Testis (tissue), 3 donors: ENCODE data around the gene PDILT. TPM values are rescaled to one million over a fixed set of nuclear protein-coding genes. Genes with fewer than 3 reads are reported as not detected.
"Not testable (repeated sequence)": the region's sequence is repeated elsewhere in the genome, so short reads cannot be mapped to it uniquely, and the experiment has no call there.

Experiments
- DNase-seq: peaks from one replicate; pipeline ENCODE4 v3.0.0-alpha.2; 2019
- H3K27ac ChIP-seq, 2 donors: fragments of 200-600 bp; sonication (generic); one replicate each; pipeline ENCODE4 v1.5.1; 2019
- H3K27me3 ChIP-seq: fragments of 200-600 bp; sonication (generic); one replicate; pipeline ENCODE4 v1.5.1; 2019
- H3K36me3 ChIP-seq: fragments of 200-600 bp; sonication (generic); one replicate; pipeline ENCODE4 v1.5.1; 2017; ENCODE audit warnings: low read depth; ENCODE audit errors: missing control alignments
- H3K4me1 ChIP-seq: fragments of 200-600 bp; sonication (generic); one replicate; pipeline ENCODE4 v1.5.1; 2019
- H3K4me3 ChIP-seq, 2 donors: fragments of 200-600 bp; sonication (generic); one replicate each; pipeline ENCODE4 v1.5.1; 2017 to 2019
- H3K9me3 ChIP-seq: fragments of 200-600 bp; sonication (generic); one replicate; pipeline ENCODE4 v1.5.1; 2017
- POLR2A ChIP-seq: fragments of 450-650 bp; IDR thresholded peaks from one replicate; pipeline ENCODE4 v1.6.1; 2017; ENCODE audit warnings: antibody characterized with exemption, mild to moderate bottlenecking, moderate library complexity
- WGBS, 2 donors: methylation state at CpG; one replicate each; pipeline ENCODE4 v1.1.5; 2018; 5-methylcytosine and 5-hydroxymethylcytosine counted together
- intact Hi-C: fragments of 100-400 bp; cut with DNase I; formaldehyde crosslinking; loops from one replicate; pipeline ENCODE4 v1.15.1; 2023; ENCODE audit warnings: low total_unique reads
- polyA plus RNA-seq: library from polyadenylated mRNA; stranded (reverse); fragments of 350-450 nt; fragmentation: Illumina TruSeq; extraction: RNeasy Lipid Tissue Mini Kit (QIAGEN cat#74804); gene quantifications from one replicate; pipeline ENCODE4 v1.2.3, GENCODE V29; 2014; ENCODE audit warnings: low read depth, low replicate concordance; ENCODE audit not compliant: insufficient read depth
- total RNA-seq, 2 donors: library from RNA; depleted of rRNA; stranded (reverse); fragments of >200 nt; gene quantifications; one replicate each; pipeline ENCODE4 v1.2.3, GENCODE V29; 2016
- TF ChIP-seq, protein P1 (sequence below), 3 experiments: fragments of 450-650 bp in 2 of 3; fragments of 200-600 bp in 1 of 3; sonication (generic) in 1 of 3; IDR thresholded peaks; one replicate each; pipeline ENCODE4 v1.5.1; 2016 to 2019; ENCODE audit warnings: antibody characterized with exemption in 3 of 3, mild to moderate bottlenecking in 2 of 3, moderate library complexity in 1 of 3

Gene PDILT
- total and polyA plus RNA-seq, 3 donors from 2014 or later: 5.8 to 26.8 (median 10.1) TPM

DNA sequence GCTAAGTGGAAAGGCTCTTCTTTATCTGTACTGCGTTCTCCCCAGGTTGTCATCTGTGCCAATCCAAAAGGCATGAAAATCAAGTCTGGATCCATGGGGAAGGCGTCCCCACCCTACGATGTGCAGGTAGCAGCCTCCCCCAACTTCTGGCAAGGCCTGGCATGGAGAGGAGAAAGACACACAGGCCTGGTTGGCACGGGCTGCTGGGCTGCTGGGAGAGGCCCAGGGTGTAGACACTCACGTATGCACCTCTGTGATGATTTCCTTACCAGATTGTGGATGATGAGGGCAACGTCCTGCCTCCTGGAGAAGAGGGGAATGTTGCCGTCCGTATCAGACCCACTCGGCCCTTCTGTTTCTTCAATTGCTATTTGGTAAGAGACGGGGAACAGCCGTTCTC lies 26.4 kb upstream of the PDILT start:
- no peak for DNase-seq
- Histone ChIP-seq H3K27ac (no peak overlapping the region), H3K9me3 (no peaks in the 10 kb centered on the region), H3K4me3 (no peak overlapping the region), H3K4me1 (no peaks in the 10 kb centered on the region), H3K36me3 (no peaks in the 10 kb centered on the region), H3K27me3 (no peaks in the 10 kb centered on the region)
- 78 to 81% methylated on average over 9 to 11 of the region's 11 CpGs for WGBS, 2 donors
- no peak for TF ChIP-seq POLR2A
- TF ChIP-seq, protein P1, sequence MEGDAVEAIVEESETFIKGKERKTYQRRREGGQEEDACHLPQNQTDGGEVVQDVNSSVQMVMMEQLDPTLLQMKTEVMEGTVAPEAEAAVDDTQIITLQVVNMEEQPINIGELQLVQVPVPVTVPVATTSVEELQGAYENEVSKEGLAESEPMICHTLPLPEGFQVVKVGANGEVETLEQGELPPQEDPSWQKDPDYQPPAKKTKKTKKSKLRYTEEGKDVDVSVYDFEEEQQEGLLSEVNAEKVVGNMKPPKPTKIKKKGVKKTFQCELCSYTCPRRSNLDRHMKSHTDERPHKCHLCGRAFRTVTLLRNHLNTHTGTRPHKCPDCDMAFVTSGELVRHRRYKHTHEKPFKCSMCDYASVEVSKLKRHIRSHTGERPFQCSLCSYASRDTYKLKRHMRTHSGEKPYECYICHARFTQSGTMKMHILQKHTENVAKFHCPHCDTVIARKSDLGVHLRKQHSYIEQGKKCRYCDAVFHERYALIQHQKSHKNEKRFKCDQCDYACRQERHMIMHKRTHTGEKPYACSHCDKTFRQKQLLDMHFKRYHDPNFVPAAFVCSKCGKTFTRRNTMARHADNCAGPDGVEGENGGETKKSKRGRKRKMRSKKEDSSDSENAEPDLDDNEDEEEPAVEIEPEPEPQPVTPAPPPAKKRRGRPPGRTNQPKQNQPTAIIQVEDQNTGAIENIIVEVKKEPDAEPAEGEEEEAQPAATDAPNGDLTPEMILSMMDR (IDR thresholded peaks at IDR 0.05): no peak
- intact Hi-C loops: no loop called here

DNA sequence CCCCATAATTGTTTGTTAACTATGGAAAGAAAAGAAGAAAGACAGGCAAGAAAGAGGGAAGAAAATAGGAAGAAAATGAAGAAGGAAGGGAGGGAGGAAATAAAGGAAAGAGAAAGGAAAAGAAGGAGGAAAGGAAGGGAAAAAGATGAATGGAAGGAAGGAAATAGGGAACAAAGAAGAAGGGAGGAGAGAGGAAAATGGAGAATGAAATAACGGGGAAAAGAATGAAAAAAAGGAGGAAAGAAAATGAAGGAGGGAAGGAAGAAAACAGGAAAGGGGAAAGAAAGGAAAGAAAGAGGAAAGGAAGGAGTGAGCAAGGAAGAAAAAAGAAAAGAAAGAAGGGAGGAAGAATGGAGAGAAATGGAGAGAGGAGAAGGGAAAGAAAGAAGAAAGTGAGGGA lies 25.9 kb upstream of the PDILT start:
- H3K9me3 ChIP-seq, DNase-seq, H3K4me3 ChIP-seq, H3K4me1 ChIP-seq, intact Hi-C loops, H3K27ac ChIP-seq, H3K27me3 ChIP-seq, H3K36me3 ChIP-seq: not testable (repeated sequence)
- WGBS, 2 donors: 88 to 94% methylated on average over 1 of the region's 1 CpG

DNA sequence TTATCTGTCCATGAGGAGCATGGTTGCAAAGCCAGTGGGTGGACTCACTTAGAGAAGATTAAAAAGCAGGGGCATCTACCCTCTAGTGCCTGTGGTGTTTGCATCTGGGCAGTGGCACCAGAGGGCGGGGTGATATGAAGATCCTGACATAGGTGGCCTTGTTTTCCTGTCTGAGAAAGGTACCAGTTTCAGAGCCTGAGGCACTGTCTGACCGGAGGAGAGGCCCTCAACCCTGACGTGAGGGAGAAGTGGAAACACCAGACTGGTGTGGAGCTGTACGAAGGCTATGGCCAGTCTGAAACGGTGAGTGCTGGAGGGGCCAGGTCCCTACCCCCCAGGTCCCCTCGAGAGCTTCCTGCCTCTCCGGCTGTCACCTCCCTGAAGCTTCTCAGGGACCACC lies 25.0 kb upstream of the PDILT start:
- H3K4me3 ChIP-seq, DNase-seq, H3K27ac ChIP-seq, intact Hi-C loops, H3K36me3 ChIP-seq, H3K4me1 ChIP-seq, H3K9me3 ChIP-seq, H3K27me3 ChIP-seq: not testable (repeated sequence)
- WGBS, 2 donors: 79 to 87% methylated on average over 7 of the region's 7 CpGs

DNA sequence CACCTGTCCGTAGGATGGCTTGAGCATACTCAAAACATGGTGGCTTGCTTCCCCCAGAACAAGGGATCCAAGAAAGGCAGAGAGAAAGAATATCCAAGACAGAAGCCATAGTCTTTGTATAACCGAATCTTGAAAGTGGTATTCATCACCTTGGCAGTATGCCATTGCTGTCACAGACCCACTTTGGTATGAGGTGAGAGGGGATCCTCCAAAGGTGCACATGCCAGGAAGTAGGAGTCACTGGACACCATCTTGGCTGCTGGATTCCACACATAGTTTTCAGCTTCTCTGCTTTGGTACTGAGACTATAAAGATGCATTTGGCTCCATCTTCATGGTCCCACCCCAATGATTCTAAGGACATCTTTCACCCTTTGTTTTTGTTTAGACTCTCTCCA lies 22.9 kb upstream of the PDILT start:
- H3K27ac ChIP-seq, H3K36me3 ChIP-seq, DNase-seq, H3K9me3 ChIP-seq, H3K27me3 ChIP-seq, intact Hi-C loops, H3K4me1 ChIP-seq, H3K4me3 ChIP-seq: not testable (repeated sequence)
- WGBS, 2 donors: 66 to 89% methylated on average over 2 of the region's 2 CpGs

DNA sequence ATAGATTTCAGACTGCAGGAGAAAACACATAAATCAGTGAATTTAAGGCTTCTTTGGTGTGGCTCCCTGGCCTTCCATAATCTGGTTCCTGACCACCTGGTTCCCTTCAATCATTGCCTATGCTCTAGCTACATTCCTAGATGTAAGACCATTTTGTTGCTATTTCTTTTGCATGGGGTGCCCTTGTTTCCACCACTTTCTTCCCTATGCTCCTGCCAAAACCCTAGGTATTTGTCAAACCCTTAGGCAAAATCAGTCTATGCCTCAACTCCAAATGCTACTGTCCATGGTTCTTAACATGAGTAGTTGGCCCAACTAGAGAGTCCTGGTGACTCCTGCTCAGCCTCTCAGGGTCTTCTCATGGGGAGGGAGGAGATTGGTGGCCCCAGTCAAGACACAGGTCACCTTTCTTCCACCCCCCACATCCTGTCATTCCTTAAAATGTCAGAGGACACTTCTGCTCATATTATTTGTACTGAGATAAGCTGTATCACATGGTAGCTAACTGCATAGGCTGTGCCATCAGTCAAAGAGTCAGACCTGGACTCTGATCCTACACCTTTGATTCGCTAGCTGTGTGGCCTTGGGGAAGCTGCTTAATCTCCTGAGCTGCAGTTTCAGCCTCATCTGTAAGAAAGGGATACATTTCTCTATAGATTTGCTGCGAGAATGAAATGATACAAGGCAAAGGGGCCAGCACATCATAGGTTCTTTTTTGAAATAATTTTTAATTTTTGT lies 19.8 kb upstream of the PDILT start:
- intact Hi-C loops: no loop called here
- H3K4me1 ChIP-seq: no peaks in the 10 kb centered on the region
- H3K27me3 ChIP-seq: no peaks in the 10 kb centered on the region
- no peak for DNase-seq
- 80 to 83% methylated on average over 2 of the region's 2 CpGs for WGBS, 2 donors
- TF ChIP-seq, protein P1 (IDR thresholded peaks at IDR 0.05): no peak
- no peak for TF ChIP-seq POLR2A
- no peaks in the 10 kb centered on the region for H3K36me3 ChIP-seq
- no peak overlapping the region for H3K4me3 ChIP-seq
- H3K9me3 ChIP-seq: no peaks in the 10 kb centered on the region
- H3K27ac ChIP-seq: no peak overlapping the region

DNA sequence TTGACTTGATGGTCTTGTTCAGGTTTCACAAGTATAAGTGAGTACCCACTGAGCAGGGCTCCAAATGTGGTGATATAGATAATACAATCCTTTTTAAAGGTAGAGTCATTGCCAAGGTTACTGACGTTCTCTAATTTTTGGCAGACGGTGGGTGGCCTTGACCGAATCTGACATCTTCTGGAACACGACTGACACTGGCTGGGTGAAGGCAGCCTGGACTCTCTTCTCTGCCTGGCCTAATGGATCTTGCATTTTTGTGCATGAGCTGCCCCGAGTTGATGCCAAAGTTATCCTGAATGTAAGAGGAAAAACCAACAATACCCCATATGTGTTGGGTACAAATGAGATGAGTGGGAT lies 19.2 kb upstream of the PDILT start:
- H3K4me1 ChIP-seq, H3K9me3 ChIP-seq, H3K36me3 ChIP-seq, H3K4me3 ChIP-seq, H3K27ac ChIP-seq, DNase-seq, intact Hi-C loops, H3K27me3 ChIP-seq: not testable (repeated sequence)
- WGBS, 2 donors: 36 to 47% methylated on average over 5 of the region's 5 CpGs

DNA sequence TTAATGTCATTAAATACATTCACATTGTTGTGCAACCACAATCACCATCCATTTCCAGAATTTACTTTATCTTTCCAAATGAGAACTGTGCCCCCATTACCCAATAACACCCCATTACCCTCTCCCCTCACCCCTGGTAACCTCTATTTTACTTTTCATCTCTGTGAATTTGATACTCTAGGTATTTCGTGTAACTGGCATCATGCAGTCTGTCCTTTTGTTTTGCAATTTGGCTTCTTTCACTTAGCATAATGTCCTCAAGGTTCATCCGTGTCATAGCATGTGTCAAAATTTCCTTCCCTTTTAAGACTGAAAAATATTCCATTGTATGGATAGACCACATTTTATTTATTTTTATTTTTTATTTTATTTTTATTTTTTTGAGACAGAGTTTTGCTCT lies 17.2 kb upstream of the PDILT start:
- H3K27ac ChIP-seq, DNase-seq, H3K4me3 ChIP-seq, H3K27me3 ChIP-seq, H3K9me3 ChIP-seq, H3K4me1 ChIP-seq, H3K36me3 ChIP-seq, intact Hi-C loops: not testable (repeated sequence)
- 82 to 84% methylated on average over 2 of the region's 2 CpGs for WGBS, 2 donors

DNA sequence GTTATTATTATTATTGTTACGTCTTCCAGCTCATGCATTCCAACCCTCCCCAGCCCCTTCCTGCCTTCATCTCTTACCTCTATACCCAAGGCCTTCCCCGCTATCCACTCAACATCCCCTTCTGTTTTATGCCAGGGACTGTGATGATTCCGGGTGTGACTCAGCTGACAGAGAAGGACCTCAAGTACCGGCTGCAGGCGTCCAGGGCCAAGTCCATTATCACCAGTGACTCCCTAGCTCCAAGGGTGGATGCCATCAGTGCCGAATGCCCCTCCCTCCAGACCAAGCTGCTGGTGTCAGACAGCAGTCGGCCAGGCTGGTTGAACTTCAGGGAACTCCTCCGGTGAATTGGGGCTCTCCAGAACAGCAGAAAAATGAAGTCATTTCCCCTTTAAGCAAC lies 14.6 kb upstream of the PDILT start:
- H3K9me3 ChIP-seq, H3K4me3 ChIP-seq, H3K27me3 ChIP-seq, DNase-seq, H3K27ac ChIP-seq, H3K4me1 ChIP-seq, intact Hi-C loops, H3K36me3 ChIP-seq: not testable (repeated sequence)
- WGBS, 2 donors: 83% methylated on average over 8 of the region's 8 CpGs
